SKM-1 (cell line): ENCODE results near the gene COMMD9.
"Not testable (repeated sequence)": the region's sequence is repeated elsewhere in the genome, so short reads cannot be mapped to it uniquely, and the experiment has no call there.

ENCODE experiments used
- DNase-seq: peaks from one replicate; lab custom pipeline; 2025; ENCODE audit not compliant: unreplicated experiment; lab: John Stamatoyannopoulos, UW

The COMMD9 gene

DNA sequence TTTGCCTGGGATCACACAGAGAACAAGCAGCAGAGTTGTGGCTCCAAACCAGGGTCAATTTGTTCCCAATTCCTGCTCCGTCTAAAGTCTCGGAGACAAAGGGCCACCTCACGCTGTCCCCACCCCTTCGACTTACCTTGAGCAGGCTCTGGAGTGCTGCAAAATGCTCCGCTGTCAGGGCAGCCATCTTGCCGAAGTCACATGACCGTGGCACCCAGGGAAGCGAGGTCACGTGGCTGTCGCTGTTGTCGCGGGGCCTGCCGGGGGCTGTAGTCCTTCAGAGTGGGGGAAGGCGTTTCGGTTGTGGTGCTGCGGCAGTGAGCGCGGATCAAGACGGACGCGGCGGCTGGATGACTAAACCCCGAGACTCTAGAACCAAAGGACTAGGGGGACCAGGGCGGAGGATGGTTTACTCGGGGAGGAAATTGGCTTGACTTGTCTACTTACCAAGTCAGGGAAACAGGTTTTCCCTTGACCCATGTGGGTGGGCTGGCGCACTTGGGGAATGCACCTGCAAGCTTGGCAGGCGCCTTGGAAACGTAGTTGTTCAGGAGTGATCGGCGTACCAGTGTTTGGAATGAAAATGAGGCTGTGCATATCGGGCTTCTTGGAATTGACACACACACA lies at the start of gene COMMD9:
Gene COMMD9, minus strand, starts transcription at position 199 of the 627 bp plus-strand sequence. Its CDS starts 12 bp downstream, at position 187.
- peak; percentile 89 for DNase-seq

DNA sequence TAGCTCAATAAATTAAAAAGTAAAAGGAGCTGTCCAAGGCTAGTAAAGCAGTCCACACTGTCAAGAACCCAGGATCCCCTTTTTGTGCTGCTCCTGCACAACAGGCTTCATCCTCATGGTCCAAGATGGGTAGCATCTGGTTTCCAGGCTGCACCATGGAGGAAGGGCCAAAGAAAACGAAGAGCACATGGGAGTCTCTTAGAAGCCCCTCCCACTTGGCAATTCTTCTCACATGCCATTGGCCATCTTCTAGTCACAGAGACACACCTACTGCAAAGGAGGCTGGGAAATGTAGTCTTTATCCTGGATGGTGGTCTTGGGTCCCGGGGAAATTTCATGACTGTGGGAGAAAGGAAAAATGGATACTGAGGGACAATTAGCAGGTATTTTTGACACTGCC lies 44.7 kb upstream of the COMMD9 start:
- DNase-seq, result no peak

DNA sequence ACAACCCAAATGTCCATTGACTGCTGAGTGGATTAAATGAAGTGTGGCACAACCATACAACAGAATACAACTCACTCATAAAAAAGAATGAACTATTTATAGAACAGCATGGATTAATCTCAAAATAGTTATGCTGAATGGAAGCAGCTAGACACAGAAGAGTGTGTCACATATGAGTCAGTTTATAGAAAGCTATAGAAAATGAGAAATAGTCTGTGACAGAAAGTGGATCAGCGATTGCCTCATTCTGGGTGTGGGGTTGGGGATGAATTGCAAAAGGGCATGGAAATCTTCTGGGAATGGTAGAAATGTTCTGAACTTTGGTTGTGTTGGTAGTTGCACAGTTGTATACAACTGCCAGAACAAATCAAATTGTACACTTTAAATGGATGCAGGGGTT lies 44.2 kb upstream of the COMMD9 start:
- no peak for DNase-seq

GRCh38 chr11:36330411-36330810 lies 41.2 kb upstream of the COMMD9 start:
- no peak for DNase-seq

GRCh38 chr11:36328966-36329673 lies 39.9 kb upstream of the COMMD9 start:
- no peak for DNase-seq

- DNase-seq, result no peak
Observed at GRCh38 chr11:36326524-36327419, 37.5 kb upstream of the COMMD9 start.

- DNase-seq, result not testable (repeated sequence)
Observed at GRCh38 chr11:36325403-36325802, 36.2 kb upstream of the COMMD9 start.

DNA sequence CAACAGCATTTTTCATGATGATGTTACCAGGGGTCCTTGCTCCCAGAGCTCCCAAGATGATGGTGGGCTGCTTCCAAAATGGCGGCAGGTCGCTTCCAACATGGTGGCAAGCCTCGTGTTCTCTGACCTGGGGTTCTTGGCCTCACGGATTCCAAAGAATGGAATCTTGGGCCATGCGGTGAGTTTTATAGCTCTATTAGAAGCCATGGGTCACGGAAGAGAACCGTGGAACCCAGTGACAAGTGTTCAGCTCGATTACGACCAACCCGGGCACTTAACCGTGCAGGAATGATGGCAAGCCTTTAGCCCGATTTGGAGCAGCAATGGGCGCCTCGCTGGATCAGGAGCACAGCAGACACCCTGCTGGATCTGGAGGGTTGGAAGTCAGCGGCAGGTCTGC lies 35.7 kb upstream of the COMMD9 start:
- not testable (repeated sequence) for DNase-seq

GRCh38 chr11:36317992-36318391 lies 28.8 kb upstream of the COMMD9 start:
- no peak for DNase-seq

- no peak for DNase-seq
Observed at GRCh38 chr11:36316049-36316448, 26.8 kb upstream of the COMMD9 start.

GRCh38 chr11:36314434-36314767 lies 25.2 kb upstream of the COMMD9 start:
- DNase-seq, result no peak

DNA sequence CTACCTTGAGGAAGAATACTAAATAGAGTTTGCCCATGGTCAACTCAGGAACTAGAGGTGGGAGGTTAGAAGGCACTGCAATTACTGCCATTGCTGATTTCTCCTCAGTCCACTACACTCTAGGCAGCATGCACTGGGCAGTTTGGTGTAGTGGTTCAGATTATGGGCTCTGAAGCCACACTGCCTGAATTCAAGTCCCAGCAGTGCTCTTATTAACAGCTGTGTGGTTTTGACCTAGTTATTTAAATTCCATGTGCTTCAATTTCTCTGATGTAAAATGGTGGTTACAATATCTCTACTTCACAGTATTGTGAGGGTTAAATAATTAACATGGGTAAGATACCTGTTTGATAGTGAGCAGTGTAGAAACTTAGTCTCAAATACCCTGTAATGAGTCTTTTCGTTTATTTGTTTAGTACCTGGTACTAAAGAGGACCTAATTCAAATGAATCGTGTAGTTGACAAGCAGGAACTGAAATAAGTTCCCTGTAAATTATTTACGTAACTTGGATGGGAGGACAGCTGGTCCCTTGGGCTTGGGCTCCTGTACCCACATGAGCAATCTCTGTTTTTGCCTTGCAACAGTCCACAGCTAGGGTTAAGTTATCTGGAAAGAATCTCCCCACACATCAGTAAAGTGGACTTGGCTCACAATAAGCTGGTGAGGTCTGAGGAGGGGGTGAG lies 24.7 kb upstream of the COMMD9 start:
- no peak for DNase-seq

DNA sequence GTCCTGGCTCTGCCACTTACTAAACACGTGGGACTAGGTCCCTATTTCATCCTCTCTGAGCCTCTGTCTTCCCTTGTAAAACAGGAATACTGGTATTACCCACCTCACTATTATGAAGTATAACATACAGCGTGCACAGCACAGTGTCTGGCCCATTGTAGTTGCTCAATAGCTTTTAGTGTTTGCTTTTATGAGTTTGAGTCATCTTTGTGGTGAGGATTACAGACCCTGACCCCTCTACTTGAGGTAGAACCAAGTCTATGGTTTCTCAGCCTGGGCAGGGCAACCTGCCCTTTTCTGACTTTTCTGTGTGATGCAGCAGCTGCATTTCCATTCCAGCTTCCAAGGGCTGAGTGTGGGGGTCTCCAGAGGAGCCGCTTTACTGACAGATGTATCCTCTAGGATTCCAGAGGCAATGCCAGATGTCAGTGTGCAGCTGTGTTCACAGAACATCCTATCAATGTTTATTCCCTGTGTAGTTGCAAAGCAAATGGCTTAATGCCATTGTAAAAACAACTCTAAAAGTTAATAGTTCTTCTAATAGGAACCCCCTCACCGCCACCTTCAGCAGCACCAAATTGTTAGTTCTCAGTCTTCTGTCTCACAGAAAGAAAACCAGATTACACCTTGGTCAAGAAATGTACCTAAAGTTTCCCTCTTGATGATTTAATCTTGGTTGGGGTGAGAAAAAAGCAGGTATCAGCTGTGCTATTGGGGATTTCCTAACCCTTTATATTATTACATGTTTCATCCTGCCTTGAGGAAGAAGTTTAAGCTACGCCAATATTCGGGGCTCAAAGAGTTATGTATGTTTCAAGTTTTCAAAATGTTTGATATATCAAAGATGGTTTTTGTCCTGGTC lies 23.6 kb upstream of the COMMD9 start:
- DNase-seq, result no peak

DNA sequence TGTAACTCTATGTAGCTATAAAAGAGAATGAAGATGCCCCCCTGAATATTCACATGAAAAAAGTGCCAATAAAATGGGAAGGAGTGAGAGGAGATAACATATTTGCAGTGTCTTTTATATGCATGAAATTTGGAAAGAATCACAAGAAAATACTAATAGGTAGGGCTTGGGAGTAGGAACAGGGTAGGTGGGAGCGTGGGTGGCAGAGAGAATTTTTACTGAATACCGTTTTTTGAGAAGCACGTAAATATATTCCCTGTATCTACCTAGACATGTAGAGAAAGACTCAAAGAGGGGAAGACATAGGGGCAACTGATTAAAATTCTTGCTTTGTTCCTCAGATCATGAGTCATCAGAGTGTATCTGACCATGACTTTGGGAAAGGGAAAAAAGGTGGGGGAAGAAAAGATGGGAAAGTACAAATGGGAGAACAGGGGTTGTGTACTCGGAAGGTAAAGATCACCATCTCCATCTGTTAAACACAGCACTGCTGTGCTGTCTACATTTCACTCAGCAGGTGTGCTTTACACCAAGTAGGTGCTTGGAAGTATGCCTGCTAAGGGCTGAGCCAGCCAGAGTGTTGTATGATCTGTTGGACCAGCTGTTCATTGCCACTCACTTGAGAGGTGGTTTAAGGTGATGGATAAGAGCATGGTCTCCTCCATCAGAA lies 22.8 kb upstream of the COMMD9 start:
- no peak for DNase-seq

DNA sequence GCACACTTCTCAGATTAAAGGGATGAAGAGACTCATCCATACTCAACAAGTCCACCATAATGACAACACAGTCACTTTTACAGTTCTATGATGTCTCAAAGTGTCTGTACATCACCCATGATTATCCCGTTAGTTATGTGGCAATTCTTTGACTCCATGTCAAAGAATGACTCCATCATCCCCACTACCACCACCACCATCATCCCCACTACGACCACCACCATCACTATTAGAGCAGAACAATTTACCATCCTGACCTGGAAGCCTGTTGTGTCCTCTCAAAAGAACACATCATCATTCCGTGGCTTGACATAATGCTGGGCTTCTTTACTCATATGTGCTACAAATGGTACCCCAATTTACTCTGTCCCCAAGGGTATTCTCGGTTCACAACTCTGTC lies 20.6 kb upstream of the COMMD9 start:
- no peak for DNase-seq

DNA sequence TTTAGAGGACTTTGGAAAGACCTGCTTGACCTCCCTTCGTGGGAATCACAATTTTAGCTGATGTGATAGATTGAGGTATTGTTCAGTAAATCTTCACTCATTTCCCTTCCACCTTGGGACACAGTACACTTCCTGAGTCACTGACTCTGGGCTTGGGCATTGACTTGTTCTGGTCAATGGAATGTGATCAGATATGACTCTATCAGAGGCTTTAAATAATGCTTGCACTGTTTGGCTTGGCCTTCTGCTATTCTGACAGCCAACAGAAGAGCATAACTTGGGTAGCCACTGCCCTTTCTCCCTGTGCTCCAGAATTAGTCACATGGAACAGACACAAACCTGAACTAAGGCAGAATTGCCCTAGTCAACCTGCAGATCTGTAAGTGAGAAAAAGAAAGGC lies 19.4 kb upstream of the COMMD9 start:
- no peak for DNase-seq

- DNase-seq, result peak; percentile 18
Observed at GRCh38 chr11:36306888-36307287, 17.7 kb upstream of the COMMD9 start.

- no peak for DNase-seq
Observed at GRCh38 chr11:36305047-36305446, 15.8 kb upstream of the COMMD9 start.

GRCh38 chr11:36304351-36304750 lies 15.1 kb upstream of the COMMD9 start:
- no peak for DNase-seq

DNA sequence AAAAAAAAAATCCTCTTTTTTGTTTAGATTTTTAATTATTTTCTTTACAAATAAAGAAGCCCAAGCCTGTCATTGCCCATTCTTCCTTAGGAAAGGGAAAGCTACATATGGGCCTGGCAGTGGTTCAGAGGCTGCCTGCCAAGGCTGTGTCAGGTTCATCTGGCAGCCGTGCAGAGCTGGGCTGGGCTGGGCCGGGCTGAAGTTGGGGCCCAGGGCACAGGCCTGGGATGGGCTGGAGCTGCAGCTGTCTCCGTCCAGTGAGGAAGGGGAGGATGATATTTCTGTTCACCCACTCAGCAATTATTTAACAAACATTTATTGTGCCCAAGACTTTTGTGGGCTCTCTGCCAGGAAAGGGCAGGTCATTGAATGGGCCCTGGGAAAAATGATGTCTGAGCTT lies 11.4 kb upstream of the COMMD9 start:
- no peak for DNase-seq
